ENCODE measurements around the gene DAPK3.

DNA sequence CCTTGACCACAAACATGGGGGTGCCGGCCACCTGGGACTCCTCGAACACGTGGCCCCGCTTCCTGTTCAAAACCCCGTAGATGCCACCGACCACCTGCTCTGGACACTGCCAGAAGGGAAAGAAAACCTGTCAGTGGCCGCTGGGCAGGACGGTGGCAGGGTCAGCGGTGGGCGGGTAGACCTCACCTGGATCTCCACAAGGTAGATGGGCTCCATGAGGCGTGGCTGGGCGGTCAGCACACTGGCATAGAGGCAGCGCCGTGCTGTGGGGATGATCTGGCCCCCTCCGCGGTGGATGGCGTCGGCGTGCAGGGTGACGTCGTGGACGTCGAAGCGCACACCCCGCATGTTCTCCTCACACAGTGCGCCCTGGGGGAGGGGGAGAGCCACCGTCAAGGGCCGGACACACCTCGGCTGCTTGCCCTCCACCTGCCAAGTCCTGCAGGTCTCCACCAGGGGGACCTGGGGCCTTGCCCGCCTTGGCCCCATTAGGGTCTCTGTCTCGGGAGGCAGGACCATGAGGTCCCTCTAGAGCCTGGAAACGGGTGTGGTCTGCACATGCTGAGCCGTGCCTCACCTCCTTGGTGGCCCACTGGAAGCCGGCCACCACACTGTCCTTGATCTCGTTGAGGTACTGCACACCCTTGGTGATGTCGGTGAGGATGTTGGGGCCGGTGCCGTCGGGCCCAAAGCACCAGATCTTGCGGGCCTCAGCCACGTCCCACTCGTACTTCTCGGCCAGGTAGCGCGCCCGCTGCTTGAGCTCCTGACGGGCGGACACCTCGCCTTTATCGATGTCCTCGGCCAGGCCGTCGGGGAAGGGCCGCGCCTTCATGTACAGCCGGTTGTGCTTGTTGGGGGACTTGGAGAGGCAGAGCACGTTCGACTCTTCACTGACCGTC, 6.6 kb upstream of the DAPK3 start:
- TF ChIP-seq ZC3H10 (CRISPR knock-in tag; IDR thresholded peaks at IDR 0.05), result no peak
- TF ChIP-seq CSDC2 (CRISPR knock-in tag; IDR thresholded peaks at IDR 0.05), result no peak
